Duodenal mucosa (tissue), 2 donors: Measurements from ENCODE around the gene SH3BGR.
"Not testable (repeated sequence)": the region's sequence is repeated elsewhere in the genome, so short reads cannot be mapped to it uniquely, and the experiment has no call there.

Experiments
- H3K27ac ChIP-seq: one replicate; pipeline ENCODE4 v1.7.0; 2013; ENCODE audit warnings: low read depth, low read length
- H3K27me3 ChIP-seq, 2 donors: one replicate each; pipeline ENCODE4 v1.7.0; 2013; ENCODE audit warnings: low read length in 2 of 2, control low read depth in 1 of 2; ENCODE audit not compliant: insufficient read depth in 2 of 2, control insufficient read depth in 1 of 2
- H3K36me3 ChIP-seq, 2 donors: one replicate each; pipeline ENCODE4 v1.7.0; 2013; ENCODE audit warnings: low read length in 2 of 2, control low read depth in 1 of 2; ENCODE audit not compliant: insufficient read depth in 2 of 2, control insufficient read depth in 1 of 2
- H3K4me1 ChIP-seq, 2 donors: one replicate each; pipeline ENCODE4 v1.7.0; 2013; ENCODE audit warnings: low read length in 2 of 2, control low read depth in 1 of 2; ENCODE audit not compliant: insufficient read depth in 2 of 2, control insufficient read depth in 1 of 2
- H3K4me3 ChIP-seq, 2 donors: one replicate each; pipeline ENCODE4 v1.7.0; 2013; ENCODE audit warnings: low read length in 2 of 2, low read depth in 1 of 2
- H3K9ac ChIP-seq, 2 donors: one replicate each; pipeline ENCODE4 v1.7.0; 2013; ENCODE audit warnings: low read length in 2 of 2, low read depth in 1 of 2
- H3K9me3 ChIP-seq, 2 donors: one replicate each; pipeline ENCODE4 v1.7.0; 2013; ENCODE audit warnings: low read length in 2 of 2, control low read depth in 1 of 2; ENCODE audit not compliant: control insufficient read depth in 1 of 2

SH3BGR gene

DNA sequence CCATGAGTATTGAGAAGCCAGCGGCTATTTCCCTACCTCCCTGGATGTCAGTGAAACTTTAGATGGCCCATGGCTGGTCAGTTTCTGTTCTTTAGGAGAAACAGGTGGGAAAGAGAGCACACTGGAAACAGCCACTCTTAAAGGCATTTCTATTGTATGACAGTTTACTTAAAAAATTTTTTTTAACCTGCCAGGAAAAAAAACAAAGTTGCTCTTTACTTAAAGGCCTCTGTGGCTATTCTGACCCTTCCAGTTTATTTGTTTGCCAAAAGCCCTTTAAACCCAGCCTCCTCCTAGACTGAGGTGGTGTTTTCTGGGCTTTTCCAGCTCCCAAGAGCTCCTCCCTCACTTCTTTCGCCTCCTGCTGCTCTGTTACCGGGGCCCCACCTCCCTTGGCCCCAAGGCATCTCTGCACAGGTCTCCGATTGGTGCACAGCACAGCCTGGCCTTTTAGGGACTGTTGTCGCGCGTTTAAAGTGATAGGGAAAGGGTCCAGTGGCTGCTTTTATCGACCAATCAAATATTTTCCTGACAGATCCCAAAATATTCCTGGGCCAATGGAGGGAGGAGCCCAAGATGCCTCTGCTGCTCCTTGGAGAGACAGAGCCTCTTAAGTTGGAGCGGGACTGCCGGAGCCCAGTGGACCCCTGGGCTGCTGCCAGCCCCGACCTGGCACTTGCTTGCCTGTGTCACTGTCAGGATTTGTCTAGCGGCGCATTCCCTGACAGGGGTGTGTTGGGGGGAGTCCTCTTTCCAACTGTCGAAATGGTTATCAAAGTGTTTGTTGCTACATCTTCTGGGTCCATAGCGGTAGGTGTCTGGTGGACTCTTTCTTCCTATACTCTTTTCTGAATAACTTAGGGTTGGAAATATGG lies at the start of gene SH3BGR:
SH3BGR (plus strand) TSS at position 639 of the 875 bp plus-strand sequence; CDS start at position 766, 127 bp downstream.
- no peaks in the 10 kb centered on the region for H3K4me1 ChIP-seq
- H3K27me3 ChIP-seq = no peaks in the 10 kb centered on the region
- H3K9me3 ChIP-seq = no peaks in the 10 kb centered on the region
- H3K36me3 ChIP-seq = no peaks in the 10 kb centered on the region
- H3K4me3 ChIP-seq = no peak within 1 kb of the TSS
- no peak within 1 kb of the TSS for H3K9ac ChIP-seq
- H3K27ac ChIP-seq = peak within 1 kb of the TSS; percentile 8

DNA sequence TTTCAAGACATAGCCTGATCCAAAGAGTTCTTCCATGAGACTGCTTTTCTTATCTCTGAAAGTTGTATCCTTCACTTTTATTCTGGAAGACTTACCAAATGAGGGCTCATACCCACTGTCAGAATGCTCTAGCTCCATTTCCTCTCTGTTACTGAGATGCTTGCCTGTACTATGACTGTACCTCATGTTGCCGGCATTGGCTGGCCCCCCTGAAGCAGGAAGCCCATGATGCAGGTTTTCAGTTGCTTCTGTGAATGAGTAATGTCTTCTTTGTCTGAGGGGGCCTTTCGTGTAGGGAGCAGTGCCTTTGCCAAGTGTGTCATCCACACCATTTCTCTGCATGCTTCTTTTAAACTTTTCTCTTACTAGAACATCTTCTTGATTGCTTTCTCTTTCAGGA lies 45.7 kb upstream of the SH3BGR start:
- Histone ChIP-seq H3K36me3 (peaks cover 5 to 26% of the 10 kb centered on the region in 2 donors), H3K9ac (no peak overlapping the region), H3K27me3 (no peaks in the 10 kb centered on the region), H3K4me3 (no peak overlapping the region), H3K9me3 (no peaks in the 10 kb centered on the region), H3K27ac (no peak overlapping the region), H3K4me1 (no peaks in the 10 kb centered on the region)

DNA sequence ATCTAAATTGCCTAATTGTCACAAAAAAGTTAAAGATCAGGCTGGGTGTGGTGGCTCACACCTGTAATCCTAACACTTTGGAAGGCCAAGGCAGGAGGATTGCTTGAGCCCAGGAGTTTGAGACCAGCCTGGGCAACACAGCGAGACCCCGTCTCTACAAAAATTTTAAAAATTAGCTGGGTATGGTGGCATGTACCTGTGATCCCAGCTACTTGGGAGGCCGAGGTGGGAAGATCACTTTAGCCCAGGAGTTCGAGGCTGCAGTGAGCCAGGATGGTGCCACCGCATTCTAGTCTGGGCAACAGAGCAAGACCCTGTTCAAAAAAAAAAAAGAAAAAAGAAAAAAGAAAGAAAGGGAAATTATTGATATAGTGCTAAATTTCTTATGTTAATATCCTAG lies 32.6 kb upstream of the SH3BGR start:
- H3K4me1 ChIP-seq, H3K9me3 ChIP-seq, H3K36me3 ChIP-seq, H3K4me3 ChIP-seq, H3K27me3 ChIP-seq, H3K27ac ChIP-seq, H3K9ac ChIP-seq: not testable (repeated sequence)

DNA sequence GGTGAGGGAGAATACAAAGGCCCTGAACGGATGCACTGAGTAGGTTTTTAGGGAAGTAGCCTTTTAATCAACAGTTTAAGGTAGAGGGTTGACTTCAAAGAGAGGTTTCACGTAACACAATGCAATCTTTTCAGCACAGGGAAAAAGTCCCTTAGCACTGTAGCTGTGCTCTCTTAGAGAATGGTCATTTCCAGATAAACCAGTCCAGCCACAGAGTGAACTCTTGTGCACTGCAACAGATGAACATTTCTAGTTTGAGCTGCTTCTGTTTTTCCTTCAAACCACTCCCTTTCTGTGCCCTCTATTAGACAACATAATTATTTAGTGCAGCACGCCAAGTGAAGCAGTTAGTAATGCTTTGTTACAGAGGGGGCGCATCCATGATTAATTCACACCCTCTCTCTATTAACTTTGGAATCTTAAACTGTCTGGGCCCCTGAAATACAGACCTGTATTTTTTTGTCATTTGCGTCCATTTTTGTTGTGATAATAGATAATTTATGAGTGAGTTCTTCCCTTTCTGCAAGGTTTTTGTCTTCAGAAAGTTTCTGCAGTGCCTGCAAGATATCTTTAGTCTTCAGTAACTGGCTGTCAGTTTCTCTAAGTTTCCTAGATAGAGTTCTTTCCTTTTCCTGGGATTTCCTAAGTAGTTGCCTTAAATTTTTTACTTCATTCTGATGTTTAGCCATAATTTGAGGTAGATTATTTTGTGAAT lies 29.1 kb upstream of the SH3BGR start:
- Histone ChIP-seq H3K9ac (no peak overlapping the region), H3K4me3 (no peak overlapping the region), H3K4me1 (no peaks in the 10 kb centered on the region), H3K9me3 (no peaks in the 10 kb centered on the region), H3K27me3 (no peaks in the 10 kb centered on the region), H3K27ac (no peak overlapping the region), H3K36me3 (no peaks in the 10 kb centered on the region)

DNA sequence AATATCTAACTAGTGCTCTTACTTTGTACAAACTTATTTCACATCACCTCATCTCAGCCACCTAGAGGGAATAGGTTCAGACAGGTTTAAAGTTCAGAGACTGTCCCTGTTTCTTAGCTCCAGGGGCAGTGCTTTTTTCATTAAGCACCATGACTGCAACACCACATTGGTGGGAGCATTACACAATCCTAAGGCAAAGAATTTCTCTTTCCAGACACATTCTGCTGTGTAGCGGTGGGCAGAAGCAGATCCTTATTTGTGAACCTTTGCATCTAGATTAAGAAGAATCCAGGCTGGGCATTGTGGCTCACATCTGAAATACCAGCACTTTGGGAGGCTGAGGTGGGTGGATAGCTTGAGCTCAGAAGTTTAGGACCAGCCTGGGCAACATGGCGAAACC lies 22.3 kb upstream of the SH3BGR start:
- no peak overlapping the region for H3K9ac ChIP-seq
- no peak overlapping the region for H3K27ac ChIP-seq
- H3K4me1 ChIP-seq = no peaks in the 10 kb centered on the region
- no peaks in the 10 kb centered on the region for H3K9me3 ChIP-seq
- no peaks in the 10 kb centered on the region for H3K27me3 ChIP-seq
- no peaks in the 10 kb centered on the region for H3K36me3 ChIP-seq
- H3K4me3 ChIP-seq = no peak overlapping the region

DNA sequence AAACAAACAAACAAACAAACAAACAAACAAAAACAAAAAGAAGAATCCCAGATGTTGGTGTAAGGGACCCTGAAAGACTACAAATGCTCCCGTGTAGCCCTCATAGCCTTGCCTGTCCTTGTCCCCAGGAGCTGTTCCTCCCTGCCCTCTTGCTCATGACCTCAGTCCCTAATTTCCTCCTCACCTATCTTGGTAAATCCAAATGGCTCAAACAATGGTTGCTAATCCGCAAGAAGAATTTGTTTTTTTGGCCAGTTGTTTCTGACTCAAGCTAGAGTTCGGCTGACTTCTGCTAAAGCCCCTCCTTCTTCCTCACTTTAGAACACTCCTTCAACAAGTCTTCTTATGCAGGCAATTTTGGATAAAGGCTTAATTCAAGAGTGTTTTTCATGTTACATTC lies 21.8 kb upstream of the SH3BGR start:
- no peaks in the 10 kb centered on the region for H3K9me3 ChIP-seq
- H3K9ac ChIP-seq = no peak overlapping the region
- H3K4me1 ChIP-seq = no peaks in the 10 kb centered on the region
- no peaks in the 10 kb centered on the region for H3K36me3 ChIP-seq
- no peaks in the 10 kb centered on the region for H3K27me3 ChIP-seq
- H3K4me3 ChIP-seq = no peak overlapping the region
- H3K27ac ChIP-seq = no peak overlapping the region

DNA sequence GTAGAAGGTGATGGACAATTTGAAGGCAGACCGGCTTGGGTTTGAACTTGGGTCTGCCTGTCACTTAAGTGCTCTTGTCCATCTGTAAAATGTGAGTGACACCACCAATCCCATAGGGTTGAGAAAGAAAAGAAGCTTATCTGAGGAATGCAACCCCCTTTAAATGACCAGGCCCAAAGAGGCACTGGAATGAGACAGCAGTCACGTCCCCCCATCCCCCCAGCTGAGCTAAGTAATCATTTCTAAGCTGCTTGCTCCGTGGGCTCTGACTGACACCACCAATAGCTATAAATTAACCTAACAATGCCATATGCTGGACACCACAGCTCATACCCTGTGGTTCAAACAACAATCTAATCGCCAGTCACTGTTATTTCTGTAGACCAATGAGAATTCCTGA lies 21.3 kb upstream of the SH3BGR start:
- Histone ChIP-seq H3K36me3 (no peaks in the 10 kb centered on the region), H3K9ac (no peak overlapping the region), H3K27ac (no peak overlapping the region), H3K4me1 (no peaks in the 10 kb centered on the region), H3K9me3 (no peaks in the 10 kb centered on the region), H3K4me3 (no peak overlapping the region), H3K27me3 (no peaks in the 10 kb centered on the region)

DNA sequence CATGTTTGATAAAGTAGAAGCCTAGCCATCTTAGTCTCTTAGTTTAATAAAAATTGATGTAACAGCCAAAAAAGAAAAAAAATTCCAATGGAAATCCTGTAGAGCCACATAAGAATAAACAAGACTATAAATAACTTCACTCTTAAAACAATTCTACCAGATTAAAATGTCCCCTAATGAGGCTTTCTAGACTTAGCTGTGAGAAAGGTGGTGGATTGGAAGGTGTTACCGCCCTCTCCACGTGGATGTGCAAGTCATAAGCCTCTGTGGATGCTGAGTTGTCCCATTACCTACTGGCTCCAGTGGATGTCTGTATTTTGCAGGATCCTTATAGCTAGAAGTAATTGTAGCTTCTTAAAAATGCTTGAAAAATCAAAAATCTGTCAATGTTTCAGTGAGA lies 20.8 kb upstream of the SH3BGR start:
- Histone ChIP-seq H3K9ac (no peak overlapping the region), H3K9me3 (no peaks in the 10 kb centered on the region), H3K36me3 (no peaks in the 10 kb centered on the region), H3K4me3 (no peak overlapping the region), H3K27me3 (no peaks in the 10 kb centered on the region), H3K27ac (no peak overlapping the region), H3K4me1 (no peaks in the 10 kb centered on the region)

DNA sequence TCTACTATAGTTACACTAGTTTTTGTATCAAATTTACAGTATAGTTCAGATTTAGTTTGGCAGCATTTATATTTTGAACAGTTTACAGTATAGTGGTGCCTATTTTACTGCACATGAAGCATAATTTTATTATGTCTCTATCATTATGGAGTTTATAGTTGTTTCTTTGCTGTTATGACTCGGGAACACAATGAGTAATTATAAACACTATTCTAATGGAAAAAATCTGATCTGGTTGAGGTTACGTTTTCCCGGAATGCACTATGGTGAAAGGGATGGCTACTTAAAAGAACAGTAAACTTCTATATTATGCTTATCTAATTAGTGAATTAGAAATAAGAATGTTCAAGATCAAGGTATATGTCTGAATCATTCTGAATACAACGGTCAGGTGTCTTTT lies 16.8 kb upstream of the SH3BGR start:
- Histone ChIP-seq H3K27me3 (no peaks in the 10 kb centered on the region), H3K4me3 (no peak overlapping the region)

DNA sequence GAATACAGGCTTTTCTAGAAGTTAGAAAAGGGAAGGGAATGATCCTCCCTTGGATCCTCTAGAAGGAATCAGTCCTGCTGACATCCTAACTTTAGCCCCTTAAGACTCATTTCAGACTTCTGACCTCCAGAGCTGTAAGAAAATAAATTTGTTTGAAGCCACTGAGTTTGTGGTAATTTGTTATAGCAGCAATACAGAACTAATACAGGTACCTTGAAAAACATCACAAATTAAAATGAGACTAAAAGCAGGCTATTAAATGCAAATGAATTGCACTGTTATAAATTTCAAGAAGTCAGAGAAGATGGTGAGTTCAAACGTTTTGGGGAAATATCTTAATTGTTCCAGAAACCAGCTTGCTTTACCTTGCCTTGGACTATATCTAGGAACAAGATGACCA lies 12.5 kb upstream of the SH3BGR start:
- H3K4me3 ChIP-seq = no peak overlapping the region

More for the DNA sequence above, 16.8 kb upstream of the SH3BGR start:
- H3K9me3 ChIP-seq = no peaks in the 10 kb centered on the region
- H3K36me3 ChIP-seq = no peaks in the 10 kb centered on the region
- H3K9ac ChIP-seq = no peak overlapping the region
- no peak overlapping the region for H3K27ac ChIP-seq
- H3K4me1 ChIP-seq = no peaks in the 10 kb centered on the region

More for the DNA sequence above, 12.5 kb upstream of the SH3BGR start:
- Histone ChIP-seq H3K27me3 (no peaks in the 10 kb centered on the region), H3K9me3 (no peaks in the 10 kb centered on the region), H3K36me3 (no peaks in the 10 kb centered on the region), H3K4me1 (no peaks in the 10 kb centered on the region), H3K9ac (no peak overlapping the region), H3K27ac (no peak overlapping the region)
